ENCODE data around the gene CPNE5.

- no peak for TF ChIP-seq EP300 (IDR thresholded peaks at IDR 0.05; ENCODE audit: borderline replicate concordance)
- no peak for TF ChIP-seq CREB1 (IDR thresholded peaks at IDR 0.05; ENCODE audit: low read depth)
- no peak for TF ChIP-seq CEBPB (IDR thresholded peaks at IDR 0.05)
- TF ChIP-seq REST (IDR thresholded peaks at IDR 0.05; ENCODE audit: low read depth) = no peak
- TF ChIP-seq TEAD4 (IDR thresholded peaks at IDR 0.05) = no peak
Measured at GRCh38 chr6:36725581-36725980, 113.7 kb downstream of the CPNE5 start.
